Motor neuron (in vitro differentiated cells): ENCODE results near the gene FAM221B. TPM values are rescaled to one million over a fixed set of nuclear protein-coding genes. Genes with fewer than 3 reads are reported as not detected.

Experiments
- ATAC-seq, 8 experiments: fragments of 200-7000 bp; cut with Tn5 transposase; replicated peaks in 6 of 8; 2 replicates each; pipeline ENCODE4 v1.8.0; 2021; ENCODE audit warnings: mild to moderate bottlenecking in 8 of 8, moderate library complexity in 8 of 8
- H3K27ac ChIP-seq, 2 donors: fragments of 250-450 bp; sonication (Bioruptor Pico); 2 replicates each; pipeline ENCODE4 v1.9.0; 2021; ENCODE audit warnings: antibody characterized with exemption in 2 of 2, mild to moderate bottlenecking in 2 of 2, moderate library complexity in 1 of 2
- H3K4me1 ChIP-seq, 2 donors: fragments of 250-450 bp; sonication (Bioruptor Pico); replicated peaks in 1 of 2; 2 replicates each; pipeline ENCODE4 v1.6.1; 2021; ENCODE audit warnings: antibody characterized with exemption in 2 of 2, mild to moderate bottlenecking in 2 of 2, moderate library complexity in 1 of 2
- H3K4me3 ChIP-seq, 5 donors: fragments of 250-450 bp; sonication (Bioruptor Pico); 2 replicates each; pipeline ENCODE4 v1.9.0; 2021; ENCODE audit warnings: antibody characterized with exemption in 5 of 5, mild to moderate bottlenecking in 5 of 5, moderate library complexity in 4 of 5
- WGBS, 10 experiments: fragments of 450-650 bp; shearing (Covaris generic); methylation state at CpG; one replicate each; pipeline ENCODE4 v1.0.0; 2022; 5-methylcytosine and 5-hydroxymethylcytosine counted together
- in situ Hi-C, 9 experiments: fragments of 400-800 bp; cut with MboI; loops; one replicate each; pipeline ENCODE4 v1.15.0; 2021; ENCODE audit warnings: low sequenced_read_pairs in 9 of 9, low pct_unique_long_range_greater_than_20kb in 2 of 9; ENCODE audit not compliant: unreplicated experiment in 9 of 9
- total RNA-seq, 8 experiments: library from RNA; unstranded; fragments of 300-600 nt; gene quantifications; 2 replicates each; pipeline versions ENCODE4 v1.2.3 to v1.2.4, GENCODE V29; 2022

The FAM221B gene
- total RNA-seq, 8 experiments from 2014 or later, result 0.07 to 0.76 (median 0.25) TPM

DNA sequence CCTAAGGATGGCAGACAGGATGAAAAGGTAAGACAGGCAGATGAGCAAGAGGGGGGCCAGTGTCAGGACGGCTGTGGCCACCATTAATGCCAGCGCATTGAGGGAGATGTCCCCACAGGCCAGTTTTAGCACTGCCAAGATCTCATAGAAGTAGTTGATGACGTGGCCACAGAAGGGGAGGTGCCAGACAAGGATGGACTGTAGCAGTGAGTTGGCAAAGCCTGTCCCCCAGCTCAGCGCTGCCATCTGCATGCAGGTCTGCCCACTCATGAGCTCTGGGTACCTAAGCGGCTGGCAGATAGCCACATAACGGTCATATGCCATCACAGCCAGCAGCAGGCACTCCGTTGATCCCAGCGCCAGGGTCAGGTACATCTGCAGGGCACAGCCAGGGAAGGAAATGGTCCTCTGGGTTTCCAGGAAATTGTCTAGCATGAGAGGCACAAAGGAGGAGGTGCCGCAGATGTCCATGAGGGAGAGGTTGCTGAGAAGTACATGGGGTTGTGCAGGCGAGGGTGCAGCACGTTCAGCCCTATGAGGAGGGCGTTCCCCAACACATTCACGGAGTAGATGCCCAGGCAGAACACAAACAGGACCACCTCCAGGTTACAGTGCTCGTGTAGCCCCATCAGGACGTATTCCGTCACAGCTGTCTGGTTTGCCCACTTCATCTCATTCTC, 30.9 kb upstream of the FAM221B start:
- ATAC-seq, result peak in 7 of 8 experiments; percentile 32 to 90 (median 71)
- 30 to 88% (median 77%) methylated on average over 2 to 10 of the region's 16 CpGs; no CpG with 5 or more reads in 3 of the 10 experiments for WGBS, 10 experiments
- H3K27ac ChIP-seq, result no peak overlapping the region
- in situ Hi-C loops, result no loop called here
- no peaks in the 10 kb centered on the region for H3K4me1 ChIP-seq
- H3K4me3 ChIP-seq, result no peak overlapping the region

DNA sequence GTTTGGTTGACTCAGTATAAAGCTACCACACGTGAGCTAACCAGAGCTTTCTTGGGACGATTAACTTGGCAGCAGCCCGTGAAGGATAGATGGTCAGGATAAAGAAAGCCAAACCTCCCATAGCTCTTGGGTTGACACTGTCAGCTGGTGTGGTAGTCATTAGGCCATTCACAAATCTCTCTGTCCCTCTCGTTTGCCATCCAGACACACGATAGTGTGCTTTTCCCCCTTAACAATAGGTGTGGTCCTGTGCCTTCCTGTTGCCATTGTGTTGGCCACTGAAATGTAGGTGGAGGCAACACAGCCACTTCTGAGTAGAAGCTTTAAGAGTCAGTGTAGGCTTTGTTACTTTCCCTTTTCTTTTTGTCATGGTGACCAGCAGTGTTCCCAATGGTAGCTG, 29.9 kb upstream of the FAM221B start:
- ATAC-seq, result no peak
- 20 to 90% (median 68%) methylated on average over 2 to 5 of the region's 5 CpGs; no CpG with 5 or more reads in 3 of the 10 experiments for WGBS, 10 experiments

DNA sequence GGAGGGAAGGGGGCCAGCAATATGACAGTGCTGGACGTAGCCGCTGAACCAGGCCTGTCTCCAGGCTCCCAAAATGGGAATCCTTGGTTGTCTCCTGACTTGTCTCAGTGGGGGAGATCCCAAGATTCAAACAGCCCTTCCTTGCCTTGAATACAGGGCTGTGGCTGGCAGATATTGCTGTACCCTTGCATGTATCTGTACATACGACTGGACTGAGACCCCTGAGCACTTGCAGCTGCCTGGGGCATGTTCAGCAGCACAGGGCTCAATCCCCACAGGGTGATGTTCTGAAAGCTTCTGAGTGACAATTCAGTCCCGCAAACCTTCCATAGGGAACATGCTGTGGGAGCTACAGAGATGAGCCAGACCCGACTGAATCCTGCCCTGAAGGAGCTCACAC, 28.4 kb upstream of the FAM221B start:
- Histone ChIP-seq H3K27ac (no peak overlapping the region), H3K4me1 (no peaks in the 10 kb centered on the region), H3K4me3 (no peak overlapping the region)
- in situ Hi-C loops, result no loop called here
- WGBS, 10 experiments, result 20 to 95% (median 80%) methylated on average over 1 to 4 of the region's 5 CpGs; no CpG with 5 or more reads in 4 of the 10 experiments
- no peak for ATAC-seq

More for the DNA sequence above, 29.9 kb upstream of the FAM221B start:
- in situ Hi-C loops, result no loop called here
- H3K4me1 ChIP-seq, result no peaks in the 10 kb centered on the region
- H3K27ac ChIP-seq, result no peak overlapping the region
- H3K4me3 ChIP-seq, result no peak overlapping the region

GRCh38 chr9:35856206-35856605, 27.7 kb upstream of the FAM221B start:
- in situ Hi-C loops, result no loop called here
- H3K4me1 ChIP-seq, result no peaks in the 10 kb centered on the region
- ATAC-seq, result no peak
- no peak overlapping the region for H3K27ac ChIP-seq
- 17 to 83% (median 68%) methylated on average over 1 to 3 of the region's 3 CpGs; no CpG with 5 or more reads in 2 of the 10 experiments for WGBS, 10 experiments
- H3K4me3 ChIP-seq, result no peak overlapping the region

DNA sequence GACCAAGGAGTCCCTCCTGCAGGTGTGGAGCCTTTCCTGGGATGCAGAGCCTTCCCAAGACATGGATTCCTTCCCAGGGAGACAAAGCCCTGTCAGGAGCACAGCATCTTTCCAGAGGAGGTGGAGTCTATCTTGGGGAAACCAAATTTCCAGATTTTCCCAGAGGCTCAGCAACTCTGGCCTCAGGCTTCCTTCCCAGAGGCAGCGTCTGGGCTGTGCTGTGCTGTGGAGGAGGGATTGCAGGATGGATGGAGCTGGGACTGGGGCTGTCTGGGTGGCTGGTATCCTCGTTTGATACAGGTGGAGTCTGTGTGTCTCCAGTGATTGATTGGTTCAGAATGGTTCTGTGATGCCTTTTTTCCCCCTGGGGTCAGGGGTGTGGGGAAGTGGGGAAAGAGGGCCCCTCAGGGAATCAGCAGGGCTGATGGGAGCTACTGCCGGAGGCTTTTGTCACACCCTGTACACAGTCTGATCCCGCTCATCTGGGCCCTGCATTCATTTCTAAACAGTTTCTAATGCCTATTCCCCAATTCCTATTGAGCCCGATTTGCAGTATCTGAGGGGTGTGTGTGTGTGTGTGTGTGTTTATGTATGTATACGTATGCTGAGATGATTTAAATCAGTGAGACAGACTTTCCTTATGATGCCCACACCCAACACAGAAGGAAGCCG, 25.7 kb upstream of the FAM221B start:
- WGBS, 10 experiments, result 20 to 70% (median 47%) methylated on average over 1 to 2 of the region's 7 CpGs; no CpG with 5 or more reads in 6 of the 10 experiments
- no peak overlapping the region for H3K4me3 ChIP-seq
- in situ Hi-C loops, result no loop called here
- H3K27ac ChIP-seq, result no peak overlapping the region
- peak in 4 of 8 experiments; percentile 30 to 77 (median 71) for ATAC-seq
- H3K4me1 ChIP-seq, result no peaks in the 10 kb centered on the region

- Histone ChIP-seq H3K4me1 (no peaks in the 10 kb centered on the region), H3K4me3 (no peak overlapping the region), H3K27ac (no peak overlapping the region)
- in situ Hi-C loops, result no loop called here
- 33 to 100% (median 88%) methylated on average over 1 to 9 of the region's 25 CpGs; no CpG with 5 or more reads in 3 of the 10 experiments for WGBS, 10 experiments
- ATAC-seq, result no peak
These were observed 24.6 kb upstream of the FAM221B start for GRCh38 chr9:35852876-35853865.

GRCh38 chr9:35852267-35852815, 23.8 kb upstream of the FAM221B start:
- WGBS, 10 experiments, result 40 to 100% (median 92%) methylated on average over 1 of the region's 2 CpGs; no CpG with 5 or more reads in 6 of the 10 experiments
- ATAC-seq, result no peak

GRCh38 chr9:35847792-35848572, 19.4 kb upstream of the FAM221B start:
- Histone ChIP-seq H3K27ac (no peak overlapping the region), H3K4me1 (no peaks in the 10 kb centered on the region), H3K4me3 (no peak overlapping the region)
- ATAC-seq, result peak in 3 of 8 experiments; percentile 72 to 75 (median 75)
- WGBS, 10 experiments, result 5 to 89% (median 80%) methylated on average over 1 to 4 of the region's 4 CpGs; no CpG with 5 or more reads in 3 of the 10 experiments
- in situ Hi-C loops, result no loop called here

More at GRCh38 chr9:35852267-35852815, 23.8 kb upstream of the FAM221B start:
- H3K27ac ChIP-seq, result no peak overlapping the region
- in situ Hi-C loops, result no loop called here
- H3K4me3 ChIP-seq, result no peak overlapping the region
- H3K4me1 ChIP-seq, result no peaks in the 10 kb centered on the region

DNA sequence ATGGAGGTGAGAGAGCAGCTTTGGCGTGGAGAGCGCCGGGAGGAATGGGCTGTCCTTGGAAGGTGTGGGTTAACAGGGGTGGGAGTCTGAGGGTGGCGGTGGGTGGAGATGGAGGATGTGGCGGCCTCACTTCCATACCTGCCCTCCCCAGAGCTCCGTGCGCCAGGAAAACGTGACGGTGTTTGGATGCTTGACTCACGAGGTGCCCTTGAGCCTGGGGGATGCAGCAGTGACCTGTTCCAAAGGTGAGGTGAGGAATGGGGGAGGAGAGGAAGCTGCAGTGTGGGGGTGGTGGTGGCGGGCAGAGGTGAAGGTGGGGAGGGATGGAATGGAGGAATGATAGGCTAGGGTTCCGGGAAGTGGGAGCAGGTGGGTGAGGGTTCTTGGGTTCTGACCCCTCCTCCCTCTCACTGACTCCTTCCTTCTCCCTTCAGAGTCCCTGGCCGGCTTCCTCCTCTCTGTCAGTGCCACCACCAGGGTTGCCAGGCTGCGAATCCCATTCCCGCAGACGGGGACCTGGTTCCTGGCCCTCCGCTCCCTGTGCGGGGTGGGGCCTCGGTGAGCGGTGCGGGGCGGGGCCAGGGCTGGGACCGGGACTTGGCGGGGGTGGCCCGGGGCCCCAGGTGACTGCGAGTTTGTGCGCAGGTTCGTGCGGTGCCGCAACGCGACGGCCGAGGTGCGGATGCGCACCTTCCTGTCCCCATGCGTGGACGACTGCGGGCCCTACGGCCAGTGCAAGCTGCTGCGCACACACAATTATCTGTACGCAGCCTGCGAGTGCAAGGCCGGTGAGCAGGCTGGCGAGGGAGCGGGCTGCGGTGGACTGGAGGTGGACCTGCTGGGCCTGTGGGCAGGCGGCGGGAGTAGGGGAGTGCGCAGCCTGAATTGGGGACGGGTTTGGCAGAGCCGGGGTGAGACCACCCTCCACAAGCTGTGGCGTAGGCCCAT, 17.6 kb upstream of the FAM221B start:
- no peak overlapping the region for H3K27ac ChIP-seq
- no peaks in the 10 kb centered on the region for H3K4me1 ChIP-seq
- H3K4me3 ChIP-seq, result no peak overlapping the region
- 66 to 100% (median 100%) methylated on average over 1 to 10 of the region's 53 CpGs; no CpG with 5 or more reads in 5 of the 10 experiments for WGBS, 10 experiments
- in situ Hi-C loops, result no loop called here
- ATAC-seq, result no peak

GRCh38 chr9:35844628-35845270, 16.2 kb upstream of the FAM221B start:
- Histone ChIP-seq H3K4me3 (no peak overlapping the region), H3K4me1 (no peaks in the 10 kb centered on the region), H3K27ac (no peak overlapping the region)
- WGBS, 10 experiments, result 4 to 81% (median 65%) methylated on average over 1 to 7 of the region's 7 CpGs
- peak in 3 of 8 experiments; percentile 24 to 66 (median 43) for ATAC-seq
- in situ Hi-C loops, result no loop called here

- no peak overlapping the region for H3K4me3 ChIP-seq
- H3K4me1 ChIP-seq, result no peaks in the 10 kb centered on the region
- ATAC-seq, result no peak
- in situ Hi-C loops, result no loop called here
- H3K27ac ChIP-seq, result no peak overlapping the region
- WGBS, 10 experiments, result 66 to 100% (median 87%) methylated on average over 1 to 3 of the region's 3 CpGs; no CpG with 5 or more reads in 1 of the 10 experiments
These were observed 14.3 kb upstream of the FAM221B start for GRCh38 chr9:35842795-35843194.
